ENCODE results near the gene TYK2. TPM values are rescaled to one million over a fixed set of nuclear protein-coding genes. Genes with fewer than 3 reads are reported as not detected.

TYK2 gene
- total and polyA plus RNA-seq, 9 of the 15 experiments (the other 6 are each of a cell fraction or from before 2014, with no cell fraction given) = 15.0 to 182 (median 85.9) TPM

DNA sequence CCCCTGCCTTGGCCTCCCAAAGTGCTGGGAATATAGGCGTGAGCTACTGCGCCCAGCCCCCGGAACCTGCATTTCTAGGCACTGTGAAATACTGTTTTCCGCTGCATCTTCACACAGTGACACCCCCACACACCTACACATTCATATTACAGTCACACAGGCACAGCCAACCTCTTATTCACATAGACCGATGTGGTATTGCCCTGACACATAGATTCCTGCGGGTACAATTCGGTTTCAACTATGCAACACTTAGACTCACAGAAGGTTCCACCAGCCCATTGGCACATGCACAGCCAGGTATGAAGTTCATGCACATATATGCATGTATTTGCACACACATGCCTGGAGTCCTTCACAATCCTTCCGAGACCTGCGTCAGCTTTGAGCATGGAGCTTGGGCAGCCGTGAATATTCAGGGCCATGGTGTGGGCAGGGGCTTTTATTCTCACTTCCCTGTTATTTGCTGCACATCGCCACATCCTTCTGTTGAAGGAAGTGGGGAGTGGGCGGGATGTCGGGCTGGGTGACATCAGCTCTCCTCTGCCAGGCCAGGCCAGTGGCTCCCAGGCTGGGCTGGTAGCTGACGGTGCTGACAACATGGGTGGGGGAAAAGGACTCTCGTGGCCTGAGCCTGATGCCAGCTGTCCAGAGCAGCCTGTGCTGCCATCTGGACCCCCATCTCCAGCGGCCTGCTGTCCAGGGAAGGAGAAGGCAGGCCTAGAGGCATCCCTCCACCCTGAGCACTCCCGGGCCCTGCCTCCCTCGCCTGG lies 28.3 kb upstream of the TYK2 start:
- no peaks in the 10 kb centered on the region for H3K27me3 ChIP-seq (ENCODE audit: control insufficient read depth in 2 of 2, insufficient read depth in 2 of 2, low read length in 2 of 2)
- no peak overlapping the region for H3K27ac ChIP-seq (ENCODE audit: extremely low read depth, low read depth, low read length)
- FAIRE-seq = no peak
- ChIA-PET CTCF (ENCODE audit: low intra/inter-chr PET ratio) (no interaction called here), POLR2A (no interaction called here)
- peaks cover 6 to 24% of the 10 kb centered on the region in 2 experiments; a peak in 4 of 5 replicates for H3K4me1 ChIP-seq (replicated peaks in 1 of 2; ENCODE audit: control insufficient read depth in 2 of 2, insufficient read depth in 2 of 2, low read length in 2 of 2)
- in situ Hi-C loops (cut with MboI) = loop anchor here (5.0 kb wide), 1 partner anchor 164 kb away; no protein-coding TSS in a partner anchor
- H3K4me3 ChIP-seq = no peak overlapping the region
- no peak for ATAC-seq
- H3K36me3 ChIP-seq (ENCODE audit: control insufficient read depth, insufficient read depth, low read length) = no peaks in the 10 kb centered on the region
- no peak overlapping the region for H2AFZ ChIP-seq (ENCODE audit: low read depth, low read length)
- DNase-seq (ENCODE audit: extremely low read depth in 1 of 4, low spot score in 3 of 4) = peak in 1 of 4 experiments; percentile 2
- H3K9me1 ChIP-seq (ENCODE audit: control insufficient read depth, insufficient read depth, low read length) = no peaks in the 10 kb centered on the region
- intact Hi-C loops (cut with micrococcal nuclease) = no loop called here
- peak overlapping the region in 1 of 2 experiments; percentile 79; a peak in 1 of 4 replicates for H3K9ac ChIP-seq (ENCODE audit: insufficient read depth in 1 of 2, low read depth in 2 of 2, low read length in 2 of 2)
- BruUV-seq (replicated peaks) = no TSS peak
- peaks cover 1% of the 10 kb centered on the region; the same call in 2 of the 3 replicates for H3K79me2 ChIP-seq (ENCODE audit: control insufficient read depth, insufficient read depth, low read length)
- H4K20me1 ChIP-seq (replicated peaks; ENCODE audit: control insufficient read depth, insufficient read depth, low read length) = no peaks in the 10 kb centered on the region
- WGBS (ENCODE audit: insufficient coverage, low coverage, missing lambda C conversion rate) = 57% methylated on average over 16 of the region's 18 CpGs
- no peak overlapping the region for H3K4me2 ChIP-seq (ENCODE audit: insufficient read depth, low read length)
- H3K9me3 ChIP-seq (replicated peaks; ENCODE audit: control insufficient read depth, insufficient read depth, low read depth, low read length) = no peaks in the 10 kb centered on the region
- no peak for TF ChIP-seq BRF1 (IDR thresholded peaks at IDR 0.05; ENCODE audit: borderline replicate concordance, extremely low read depth, insufficient read length)
- TF ChIP-seq SUPT5H (IDR thresholded peaks at IDR 0.05) = no peak
- TF ChIP-seq MIER1 (IDR thresholded peaks at IDR 0.05; ENCODE audit: low read depth) = no peak
- TF ChIP-seq ZNF561 (CRISPR knock-in tag; conservative IDR thresholded peaks at IDR 0.05) = no peak
- no peak for TF ChIP-seq ZNF324 (CRISPR knock-in tag; IDR thresholded peaks at IDR 0.05)
- TF ChIP-seq, protein P1, sequence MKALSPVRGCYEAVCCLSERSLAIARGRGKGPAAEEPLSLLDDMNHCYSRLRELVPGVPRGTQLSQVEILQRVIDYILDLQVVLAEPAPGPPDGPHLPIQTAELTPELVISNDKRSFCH (CRISPR knock-in tag; IDR thresholded peaks at IDR 0.05) = no peak
- TF ChIP-seq, protein P1 (tag; IDR thresholded peaks at IDR 0.05) = no peak
- TF ChIP-seq GTF2F1 (IDR thresholded peaks at IDR 0.05; ENCODE audit: low read depth, low read length) = no peak
- no peak for TF ChIP-seq TEAD1 (CRISPR knock-in tag; IDR thresholded peaks at IDR 0.05)
- TF ChIP-seq, protein P2, sequence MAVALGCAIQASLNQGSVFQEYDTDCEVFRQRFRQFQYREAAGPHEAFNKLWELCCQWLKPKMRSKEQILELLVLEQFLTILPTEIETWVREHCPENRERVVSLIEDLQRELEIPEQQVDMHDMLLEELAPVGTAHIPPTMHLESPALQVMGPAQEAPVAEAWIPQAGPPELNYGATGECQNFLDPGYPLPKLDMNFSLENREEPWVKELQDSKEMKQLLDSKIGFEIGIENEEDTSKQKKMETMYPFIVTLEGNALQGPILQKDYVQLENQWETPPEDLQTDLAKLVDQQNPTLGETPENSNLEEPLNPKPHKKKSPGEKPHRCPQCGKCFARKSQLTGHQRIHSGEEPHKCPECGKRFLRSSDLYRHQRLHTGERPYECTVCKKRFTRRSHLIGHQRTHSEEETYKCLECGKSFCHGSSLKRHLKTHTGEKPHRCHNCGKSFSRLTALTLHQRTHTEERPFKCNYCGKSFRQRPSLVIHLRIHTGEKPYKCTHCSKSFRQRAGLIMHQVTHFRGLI (CRISPR knock-in tag; IDR thresholded peaks at IDR 0.05) = no peak
- TF ChIP-seq RUNX1 (IDR thresholded peaks at IDR 0.05; ENCODE audit: low read depth) = no peak
- TF ChIP-seq CSDE1 (IDR thresholded peaks at IDR 0.05) = no peak
- no peak for TF ChIP-seq ZNF24 (IDR thresholded peaks at IDR 0.05)
- no peak for TF ChIP-seq C11orf30 (IDR thresholded peaks at IDR 0.05; ENCODE audit: low read depth)
- no peak for TF ChIP-seq KLF13 (tag; IDR thresholded peaks at IDR 0.05; ENCODE audit: borderline replicate concordance, low read depth)
- TF ChIP-seq PCBP1 (IDR thresholded peaks at IDR 0.05; ENCODE audit: low read depth, low read length, poor library complexity, severe bottlenecking) = no peak
- TF ChIP-seq ZNF57 (CRISPR knock-in tag; IDR thresholded peaks at IDR 0.05) = no peak
- TF ChIP-seq MEF2A (IDR thresholded peaks at IDR 0.05; ENCODE audit: control insufficient read depth, low read depth, low read length) = no peak
- no peak for TF ChIP-seq ZNF75A (CRISPR knock-in tag; IDR thresholded peaks at IDR 0.05)

Measured in K562 (cell line).